ENCODE data around the gene LGALS9C. TPM values are rescaled to one million over a fixed set of nuclear protein-coding genes. Genes with fewer than 3 reads are reported as not detected.
A peak's percentile ranks its signal among the peaks of the same experiment; 100 is the strongest.
"Not testable (repeated sequence)": the region's sequence is repeated elsewhere in the genome, so short reads cannot be mapped to it uniquely, and the experiment has no call there.

LGALS9C gene
- total RNA-seq, 1 experiment from 2014 or later, result not detected

- POLR2A ChIA-PET, result not testable (repeated sequence)
These were observed 44.5 kb downstream of the LGALS9C start for GRCh38 chr17:18521100-18521499.

GRCh38 chr17:18525015-18525414, 48.4 kb downstream of the LGALS9C start:
- not testable (repeated sequence) for H3K27me3 Mint-ChIP-seq (ENCODE audit: insufficient read depth, unreplicated experiment); H3K4me3 Mint-ChIP-seq (ENCODE audit: unreplicated experiment)

More at GRCh38 chr17:18521100-18521499, 44.5 kb downstream of the LGALS9C start:
- H3K27ac Mint-ChIP-seq (ENCODE audit: low read depth, unreplicated experiment); BruUV-seq (replicated peaks); H3K4me3 Mint-ChIP-seq (ENCODE audit: unreplicated experiment); intact Hi-C loops (cut with micrococcal nuclease); H3K27me3 Mint-ChIP-seq (ENCODE audit: insufficient read depth, unreplicated experiment); H3K4me1 Mint-ChIP-seq (ENCODE audit: insufficient read depth, unreplicated experiment); H3K36me3 Mint-ChIP-seq (ENCODE audit: insufficient read depth, unreplicated experiment); CTCF ChIA-PET; DNase-seq (ENCODE audit: unreplicated experiment); H3K9me3 Mint-ChIP-seq (ENCODE audit: unreplicated experiment): not testable (repeated sequence)

DNA sequence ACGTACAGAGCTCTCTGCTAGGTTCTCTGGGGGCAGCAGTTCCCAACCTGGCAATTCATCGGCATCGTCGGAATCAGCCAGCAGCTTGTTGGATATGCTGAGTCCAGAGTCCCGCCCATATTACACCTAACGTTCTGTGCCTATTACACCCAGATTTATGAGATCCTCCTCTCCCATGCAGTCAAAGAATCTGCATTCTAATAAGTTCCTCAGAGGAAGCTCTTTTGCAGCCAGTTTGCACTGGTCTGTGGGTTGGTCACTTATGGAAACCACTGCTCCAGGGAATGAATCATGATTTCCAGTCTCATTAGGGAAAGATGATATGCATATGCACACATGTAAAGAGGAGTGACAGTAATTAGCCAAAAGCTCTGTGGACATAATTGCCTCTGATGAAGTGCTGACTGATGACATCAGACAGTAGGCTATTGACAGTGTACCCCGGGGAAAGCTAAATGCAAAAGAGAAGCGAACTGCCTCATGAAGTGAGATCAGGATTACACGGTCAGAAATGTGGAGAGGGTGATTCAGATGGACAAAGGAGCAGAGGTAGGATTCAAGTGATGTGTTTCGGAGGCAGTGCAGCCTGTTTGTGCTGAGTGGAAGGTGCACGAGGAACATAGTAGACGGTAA, 49.7 kb downstream of the LGALS9C start:
- H3K9me3 Mint-ChIP-seq (ENCODE audit: unreplicated experiment); H3K36me3 Mint-ChIP-seq (ENCODE audit: insufficient read depth, unreplicated experiment); H3K4me1 Mint-ChIP-seq (ENCODE audit: insufficient read depth, unreplicated experiment); H3K27me3 Mint-ChIP-seq (ENCODE audit: insufficient read depth, unreplicated experiment); intact Hi-C loops (cut with micrococcal nuclease); H3K4me3 Mint-ChIP-seq (ENCODE audit: unreplicated experiment); POLR2A ChIA-PET; BruUV-seq (replicated peaks); DNase-seq (ENCODE audit: unreplicated experiment); H3K27ac Mint-ChIP-seq (ENCODE audit: low read depth, unreplicated experiment); CTCF ChIA-PET: not testable (repeated sequence)

More at GRCh38 chr17:18525015-18525414, 48.4 kb downstream of the LGALS9C start:
- DNase-seq (ENCODE audit: unreplicated experiment); H3K27ac Mint-ChIP-seq (ENCODE audit: low read depth, unreplicated experiment); H3K4me1 Mint-ChIP-seq (ENCODE audit: insufficient read depth, unreplicated experiment); intact Hi-C loops (cut with micrococcal nuclease); H3K36me3 Mint-ChIP-seq (ENCODE audit: insufficient read depth, unreplicated experiment); H3K9me3 Mint-ChIP-seq (ENCODE audit: unreplicated experiment); BruUV-seq (replicated peaks); CTCF ChIA-PET; POLR2A ChIA-PET: not testable (repeated sequence)

- CTCF ChIA-PET; H3K36me3 Mint-ChIP-seq (ENCODE audit: insufficient read depth, unreplicated experiment); H3K27me3 Mint-ChIP-seq (ENCODE audit: insufficient read depth, unreplicated experiment); POLR2A ChIA-PET; H3K27ac Mint-ChIP-seq (ENCODE audit: low read depth, unreplicated experiment); H3K4me3 Mint-ChIP-seq (ENCODE audit: unreplicated experiment); BruUV-seq (replicated peaks); DNase-seq (ENCODE audit: unreplicated experiment); H3K9me3 Mint-ChIP-seq (ENCODE audit: unreplicated experiment); H3K4me1 Mint-ChIP-seq (ENCODE audit: insufficient read depth, unreplicated experiment); intact Hi-C loops (cut with micrococcal nuclease): not testable (repeated sequence)
These were observed 50.8 kb downstream of the LGALS9C start for GRCh38 chr17:18527354-18527753.

GRCh38 chr17:18528435-18528834, 51.8 kb downstream of the LGALS9C start:
- H3K27ac Mint-ChIP-seq (ENCODE audit: low read depth, unreplicated experiment); H3K4me3 Mint-ChIP-seq (ENCODE audit: unreplicated experiment); BruUV-seq (replicated peaks): not testable (repeated sequence)

GRCh38 chr17:18528899-18529500, 52.4 kb downstream of the LGALS9C start:
- CTCF ChIA-PET, POLR2A ChIA-PET: not testable (repeated sequence)

More at GRCh38 chr17:18528435-18528834, 51.8 kb downstream of the LGALS9C start:
- H3K4me1 Mint-ChIP-seq (ENCODE audit: insufficient read depth, unreplicated experiment); DNase-seq (ENCODE audit: unreplicated experiment); H3K36me3 Mint-ChIP-seq (ENCODE audit: insufficient read depth, unreplicated experiment); H3K9me3 Mint-ChIP-seq (ENCODE audit: unreplicated experiment); POLR2A ChIA-PET; CTCF ChIA-PET; H3K27me3 Mint-ChIP-seq (ENCODE audit: insufficient read depth, unreplicated experiment); intact Hi-C loops (cut with micrococcal nuclease): not testable (repeated sequence)

DNA sequence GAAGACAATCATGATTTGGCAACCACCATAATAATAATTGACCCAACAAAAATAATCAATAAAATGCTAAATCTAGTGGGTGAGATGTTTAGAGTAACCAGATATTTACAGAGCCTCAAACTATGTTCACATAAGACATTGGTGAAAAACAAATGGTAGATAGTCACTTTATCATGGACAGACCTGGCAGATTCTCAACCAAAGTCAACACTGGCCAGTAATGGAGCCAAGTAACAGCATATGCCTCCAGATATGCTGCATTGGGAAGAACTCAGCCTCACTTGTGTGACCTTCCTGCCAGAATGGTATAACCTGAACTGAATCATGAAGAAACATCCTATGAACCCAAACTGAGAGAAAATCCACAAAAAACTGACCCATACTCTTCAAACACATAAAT, 53.8 kb downstream of the LGALS9C start:
- H3K27me3 Mint-ChIP-seq (ENCODE audit: insufficient read depth, unreplicated experiment); DNase-seq (ENCODE audit: unreplicated experiment); BruUV-seq (replicated peaks); POLR2A ChIA-PET; H3K9me3 Mint-ChIP-seq (ENCODE audit: unreplicated experiment); H3K27ac Mint-ChIP-seq (ENCODE audit: low read depth, unreplicated experiment); CTCF ChIA-PET; H3K4me1 Mint-ChIP-seq (ENCODE audit: insufficient read depth, unreplicated experiment); intact Hi-C loops (cut with micrococcal nuclease); H3K4me3 Mint-ChIP-seq (ENCODE audit: unreplicated experiment); H3K36me3 Mint-ChIP-seq (ENCODE audit: insufficient read depth, unreplicated experiment): not testable (repeated sequence)

More at GRCh38 chr17:18528899-18529500, 52.4 kb downstream of the LGALS9C start:
- H3K36me3 Mint-ChIP-seq (ENCODE audit: insufficient read depth, unreplicated experiment); H3K4me3 Mint-ChIP-seq (ENCODE audit: unreplicated experiment); intact Hi-C loops (cut with micrococcal nuclease); BruUV-seq (replicated peaks); H3K4me1 Mint-ChIP-seq (ENCODE audit: insufficient read depth, unreplicated experiment); H3K9me3 Mint-ChIP-seq (ENCODE audit: unreplicated experiment); H3K27ac Mint-ChIP-seq (ENCODE audit: low read depth, unreplicated experiment); H3K27me3 Mint-ChIP-seq (ENCODE audit: insufficient read depth, unreplicated experiment); DNase-seq (ENCODE audit: unreplicated experiment): not testable (repeated sequence)

DNA sequence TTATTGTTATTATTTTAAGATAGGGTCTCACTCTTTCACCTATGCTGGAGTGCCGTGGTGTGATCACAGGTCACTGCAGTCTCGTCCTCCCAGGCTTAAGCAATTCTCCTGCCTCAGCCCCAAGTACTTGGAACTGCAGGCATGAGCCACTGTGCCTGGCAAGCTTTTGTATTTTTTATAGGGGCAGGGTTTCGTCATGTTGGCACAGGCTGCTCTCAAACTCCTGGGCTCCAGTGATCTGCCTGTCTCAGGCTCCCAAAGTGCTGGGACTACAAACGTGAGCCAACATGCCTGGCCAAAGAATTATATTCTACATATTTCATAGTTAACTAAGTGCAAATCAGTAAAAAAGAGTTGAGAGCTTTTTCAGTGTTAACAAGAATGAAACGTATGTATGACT, 65.6 kb downstream of the LGALS9C start:
- BruUV-seq (replicated peaks); H3K4me3 Mint-ChIP-seq (ENCODE audit: unreplicated experiment); H3K27ac Mint-ChIP-seq (ENCODE audit: low read depth, unreplicated experiment); H3K4me1 Mint-ChIP-seq (ENCODE audit: insufficient read depth, unreplicated experiment); POLR2A ChIA-PET; H3K9me3 Mint-ChIP-seq (ENCODE audit: unreplicated experiment); H3K27me3 Mint-ChIP-seq (ENCODE audit: insufficient read depth, unreplicated experiment); H3K36me3 Mint-ChIP-seq (ENCODE audit: insufficient read depth, unreplicated experiment); intact Hi-C loops (cut with micrococcal nuclease): not testable (repeated sequence)
- CTCF ChIA-PET, result interaction anchor here (0.6 kb wide), 1 partner anchor 287 kb away, joined by 3 read pairs; no protein-coding TSS in a partner anchor
- peak; percentile 16 for DNase-seq (ENCODE audit: unreplicated experiment)

DNA sequence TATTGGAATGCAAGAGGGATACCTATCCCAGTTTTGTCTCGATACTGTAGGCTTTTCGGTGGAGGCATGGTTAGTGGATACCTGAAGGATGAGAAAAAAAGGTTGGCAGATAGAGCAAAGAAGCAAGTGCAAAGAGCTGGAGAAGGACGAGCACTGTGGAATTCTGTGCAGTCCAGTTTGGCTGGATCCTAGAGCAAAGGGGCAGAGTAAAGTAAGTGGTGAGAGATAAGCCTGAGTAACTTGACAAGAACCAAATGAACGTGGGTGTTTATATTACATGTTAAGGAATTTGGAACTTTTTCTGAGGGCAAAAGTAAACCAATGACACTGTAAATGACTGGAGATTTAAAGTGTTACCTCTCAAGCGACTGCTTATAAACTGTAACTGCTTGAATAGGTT, 66.3 kb downstream of the LGALS9C start:
- intact Hi-C loops (cut with micrococcal nuclease); H3K36me3 Mint-ChIP-seq (ENCODE audit: insufficient read depth, unreplicated experiment); CTCF ChIA-PET: not testable (repeated sequence)

More for the DNA sequence above, 66.3 kb downstream of the LGALS9C start:
- DNase-seq (ENCODE audit: unreplicated experiment); BruUV-seq (replicated peaks); H3K27ac Mint-ChIP-seq (ENCODE audit: low read depth, unreplicated experiment); H3K9me3 Mint-ChIP-seq (ENCODE audit: unreplicated experiment); H3K4me1 Mint-ChIP-seq (ENCODE audit: insufficient read depth, unreplicated experiment); H3K27me3 Mint-ChIP-seq (ENCODE audit: insufficient read depth, unreplicated experiment); H3K4me3 Mint-ChIP-seq (ENCODE audit: unreplicated experiment); POLR2A ChIA-PET: not testable (repeated sequence)
